Thyroid gland (tissue), 4 donors: ENCODE measurements around the gene SLC5A1. TPM values are rescaled to one million over a fixed set of nuclear protein-coding genes. Genes with fewer than 3 reads are reported as not detected.
"Not testable (repeated sequence)": the region's sequence is repeated elsewhere in the genome, so short reads cannot be mapped to it uniquely, and the experiment has no call there.

Source experiments
- DNase-seq, 2 donors: peaks; one replicate each; pipeline ENCODE4 v3.0.0-alpha.2; 2019
- H3K27ac ChIP-seq, 3 donors: fragments of 200-600 bp; sonication (generic); 1 replicate in 2 of 3; 2 replicates in 1 of 3; pipeline ENCODE4 v1.5.1; 2016 to 2019; ENCODE audit warnings: mild to moderate bottlenecking in 1 of 3, moderate library complexity in 1 of 3
- H3K27me3 ChIP-seq: fragments of 200-600 bp; sonication (generic); one replicate; pipeline ENCODE4 v1.5.1; 2019
- H3K36me3 ChIP-seq, 2 donors: fragments of 200-600 bp; sonication (generic); one replicate each; pipeline ENCODE4 v1.5.1; 2016 to 2019
- H3K4me1 ChIP-seq, 2 donors: fragments of 200-600 bp; sonication (generic); one replicate each; pipeline ENCODE4 v1.5.1; 2017 to 2019
- H3K4me3 ChIP-seq, 3 donors: fragments of 200-600 bp; sonication (generic); replicated peaks in 1 of 3; 1 replicate in 2 of 3; 2 replicates in 1 of 3; pipeline ENCODE4 v1.5.1; 2016; ENCODE audit warnings: mild to moderate bottlenecking in 1 of 3
- H3K9me3 ChIP-seq: fragments of 200-600 bp; sonication (generic); one replicate; pipeline ENCODE4 v1.5.1; 2017
- POLR2A ChIP-seq, 2 donors: fragments of 450-650 bp; IDR thresholded peaks; one replicate each; pipeline ENCODE4 v1.6.1; 2017; ENCODE audit warnings: antibody characterized with exemption in 2 of 2, mild to moderate bottlenecking in 2 of 2, moderate library complexity in 1 of 2
- WGBS, 2 donors: methylation state at CpG; one replicate each; pipeline ENCODE4 v1.1.5; 2017; 5-methylcytosine and 5-hydroxymethylcytosine counted together
- intact Hi-C: fragments of 100-400 bp; cut with DNase I; formaldehyde crosslinking; loops from one replicate; pipeline ENCODE4 v1.15.1; 2023
- small RNA-seq: library from RNA; depleted of rRNA; stranded (forward); fragments of <200 nt; gene quantifications from one replicate; pipeline ENCODE3, GENCODE V24; 2016
- total RNA-seq, 4 donors: library from RNA; depleted of rRNA; stranded (reverse); fragments of >200 nt; gene quantifications; one replicate each; pipeline ENCODE4 v1.2.3, GENCODE V29; 2016
- TF ChIP-seq, protein P1 (sequence below), 6 experiments: fragments of 200-600 bp in 3 of 6; fragments of 450-650 bp in 3 of 6; sonication (generic) in 3 of 6; IDR thresholded peaks; one replicate each; pipeline ENCODE4 v1.5.1; 2016 to 2019; ENCODE audit warnings: antibody characterized with exemption in 6 of 6, mild to moderate bottlenecking in 2 of 6, inconsistent platforms in 1 of 6, moderate library complexity in 1 of 6

SLC5A1 gene
- total RNA-seq, 4 donors from 2014 or later = not detected

DNA sequence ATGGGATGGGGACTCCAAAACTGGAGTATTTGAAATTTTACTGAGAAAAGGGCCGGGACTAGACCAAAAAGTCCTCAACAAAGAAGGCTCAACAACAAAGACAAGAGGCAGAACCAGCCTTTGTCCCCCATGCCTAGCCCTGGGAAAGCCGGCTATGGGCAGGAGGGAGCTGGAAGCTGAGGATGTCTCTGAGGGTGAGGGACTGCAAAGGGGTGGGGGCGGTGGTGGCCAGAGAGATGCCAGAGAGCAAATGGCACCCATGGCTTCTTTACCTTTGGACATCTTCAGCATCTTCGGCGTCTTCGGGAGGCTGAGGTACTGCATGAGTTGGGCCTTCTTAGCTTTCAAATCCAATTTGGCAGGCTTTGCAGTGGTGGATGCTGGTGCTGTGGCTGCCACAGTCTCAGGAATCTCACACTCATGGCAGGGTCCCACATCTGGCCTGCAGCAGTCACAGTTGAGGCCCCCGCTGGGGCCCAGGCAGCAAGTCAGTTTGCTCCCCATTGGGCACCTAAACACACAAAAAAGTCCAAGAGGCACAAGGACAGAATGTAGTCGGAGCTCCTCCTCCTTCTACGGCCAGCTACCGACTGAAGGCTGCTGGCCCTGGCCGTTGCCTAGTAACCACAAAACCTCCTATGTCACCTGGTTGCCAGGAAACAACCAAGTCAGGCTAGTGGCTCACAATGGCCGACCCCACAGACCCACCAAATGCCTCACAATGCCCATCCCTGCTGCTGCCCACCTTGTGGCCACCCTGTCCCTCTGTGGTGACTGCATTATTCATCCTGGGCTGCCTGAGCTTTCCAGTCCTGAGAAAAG lies 115.9 kb downstream of the SLC5A1 start, which contains the start of gene C22orf42:
TSS of gene C22orf42 (minus strand) at position 592 of the 822 bp plus-strand sequence. CDS start at position 504, 88 bp downstream.
- H3K27me3 ChIP-seq = no peaks in the 10 kb centered on the region
- 82 to 87% methylated on average over 9 to 11 of the region's 12 CpGs for WGBS, 2 donors
- TF ChIP-seq, protein P1, sequence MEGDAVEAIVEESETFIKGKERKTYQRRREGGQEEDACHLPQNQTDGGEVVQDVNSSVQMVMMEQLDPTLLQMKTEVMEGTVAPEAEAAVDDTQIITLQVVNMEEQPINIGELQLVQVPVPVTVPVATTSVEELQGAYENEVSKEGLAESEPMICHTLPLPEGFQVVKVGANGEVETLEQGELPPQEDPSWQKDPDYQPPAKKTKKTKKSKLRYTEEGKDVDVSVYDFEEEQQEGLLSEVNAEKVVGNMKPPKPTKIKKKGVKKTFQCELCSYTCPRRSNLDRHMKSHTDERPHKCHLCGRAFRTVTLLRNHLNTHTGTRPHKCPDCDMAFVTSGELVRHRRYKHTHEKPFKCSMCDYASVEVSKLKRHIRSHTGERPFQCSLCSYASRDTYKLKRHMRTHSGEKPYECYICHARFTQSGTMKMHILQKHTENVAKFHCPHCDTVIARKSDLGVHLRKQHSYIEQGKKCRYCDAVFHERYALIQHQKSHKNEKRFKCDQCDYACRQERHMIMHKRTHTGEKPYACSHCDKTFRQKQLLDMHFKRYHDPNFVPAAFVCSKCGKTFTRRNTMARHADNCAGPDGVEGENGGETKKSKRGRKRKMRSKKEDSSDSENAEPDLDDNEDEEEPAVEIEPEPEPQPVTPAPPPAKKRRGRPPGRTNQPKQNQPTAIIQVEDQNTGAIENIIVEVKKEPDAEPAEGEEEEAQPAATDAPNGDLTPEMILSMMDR (IDR thresholded peaks at IDR 0.05) = no peak
- TF ChIP-seq POLR2A (IDR thresholded peaks at IDR 0.05) = no peak
- no peak within 1 kb of the TSS for H3K4me3 ChIP-seq
- no peaks in the 10 kb centered on the region for H3K9me3 ChIP-seq
- H3K36me3 ChIP-seq = no peaks in the 10 kb centered on the region
- no peaks in the 10 kb centered on the region for H3K4me1 ChIP-seq
- no peak within 1 kb of the TSS for H3K27ac ChIP-seq
- intact Hi-C loops = no loop called here
- no peak for DNase-seq

DNA sequence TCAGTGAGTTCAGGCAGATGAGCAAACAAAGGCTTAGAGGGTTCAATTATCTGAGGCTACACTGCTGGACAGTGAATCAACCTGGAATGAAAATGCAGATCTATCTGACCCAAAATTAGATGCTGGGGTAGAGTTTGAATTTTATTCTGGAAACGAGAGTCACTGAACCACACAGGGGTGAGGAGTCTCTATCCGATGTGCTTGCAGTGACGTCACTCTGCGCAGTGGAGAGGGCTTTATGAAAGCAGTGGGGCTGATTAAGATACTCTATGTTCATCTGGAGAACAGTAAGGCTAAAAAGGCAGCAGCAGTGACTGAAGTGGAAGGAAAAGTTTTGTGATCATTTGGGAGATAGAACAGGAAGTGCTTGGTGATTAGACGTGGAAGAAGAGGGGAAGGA lies 117.3 kb downstream of the SLC5A1 start:
- H3K36me3 ChIP-seq, H3K27me3 ChIP-seq, DNase-seq, H3K9me3 ChIP-seq, H3K4me1 ChIP-seq, H3K4me3 ChIP-seq, H3K27ac ChIP-seq, intact Hi-C loops: not testable (repeated sequence)
- 67 to 68% methylated on average over 5 of the region's 5 CpGs for WGBS, 2 donors

Small RNA genes within 50 kb of the gene (small RNA-seq; reads per million reads assigned to genes)
- not detected for gene AP1B1P2

Other genes with a start within 250 kb of the SLC5A1 start
- gene YWHAH, start 98.7 kb upstream of the SLC5A1 start, total RNA-seq = 100 to 1,000 TPM in 2 of 4 donors, 10 to 100 TPM in 2; 93.0 to 111 (median 103) TPM
- gene C22orf42, start 116.0 kb downstream of the SLC5A1 start, total RNA-seq = not detected
- not detected for gene RFPL2, start 161.8 kb downstream of the SLC5A1 start, total RNA-seq
- gene SLC5A4, start 212.1 kb downstream of the SLC5A1 start, total RNA-seq = 1 to 10 TPM in 3 of 4 donors, under 1 TPM in 1; 0.45 to 1.3 (median 1.3) TPM